PFSK-1 (cell line): ENCODE measurements around the gene COLEC11.

ENCODE experiments used
- FOXP2 ChIP-seq: optimal IDR thresholded peaks from 2 replicates; pipeline ENCODE3; 2011; ENCODE audit warnings: borderline replicate concordance, control low read depth, inconsistent platforms; ENCODE audit not compliant: insufficient read depth; ENCODE audit errors: extremely low read length, extremely low read depth
- POLR2AphosphoS5 ChIP-seq: IDR thresholded peaks from 2 replicates; pipeline ENCODE4 v1.6.1; 2012; ENCODE audit warnings: low read depth, mild to moderate bottlenecking, control low read depth, low read length, moderate library complexity
- SIN3A ChIP-seq: IDR thresholded peaks from 2 replicates; pipeline ENCODE4 v1.6.1; 2012; ENCODE audit warnings: mild to moderate bottlenecking, low read length, moderate library complexity, borderline replicate concordance; ENCODE audit not compliant: insufficient read depth
- TAF1 ChIP-seq: IDR thresholded peaks from 2 replicates; pipeline ENCODE4 v1.6.1; 2012; ENCODE audit warnings: low read length, control low read depth, borderline replicate concordance; ENCODE audit not compliant: insufficient read depth
- TF ChIP-seq, protein P1 (sequence below), 2 experiments: IDR thresholded peaks; 2 replicates each; pipeline versions ENCODE4 v1.6.1 to v1.8.0; 2011 to 2012; ENCODE audit warnings: low read depth in 2 of 2, low read length in 2 of 2, control low read depth in 1 of 2, inconsistent platforms in 1 of 2, mild to moderate bottlenecking in 1 of 2, moderate library complexity in 1 of 2; ENCODE audit not compliant: insufficient read depth in 1 of 2

Gene COLEC11

DNA sequence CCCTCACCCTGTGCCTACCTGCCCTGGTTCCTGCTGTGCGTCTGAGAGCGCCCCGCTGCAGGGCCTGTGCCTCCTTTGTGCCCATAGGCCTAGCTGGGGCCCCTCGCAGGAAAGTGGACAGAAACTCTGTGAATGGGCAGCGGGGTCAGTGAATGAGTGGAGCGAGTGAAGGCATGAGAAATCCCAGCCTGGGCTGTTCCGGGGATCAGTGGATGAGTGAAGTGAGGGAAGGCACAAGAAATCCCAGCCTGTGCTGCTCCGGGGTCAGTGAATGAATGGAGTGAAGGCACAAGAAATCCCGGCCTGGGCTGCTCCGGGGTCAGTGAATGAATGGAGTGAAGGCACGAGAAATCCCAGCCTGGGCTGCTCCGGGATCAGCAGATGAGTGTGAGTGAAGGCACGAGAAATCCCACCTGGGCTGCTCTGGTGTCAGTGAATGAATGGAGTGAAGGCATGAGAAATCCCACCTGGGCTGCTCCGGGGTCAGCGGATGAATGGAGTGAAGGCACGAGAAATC, 2.0 kb downstream of the COLEC11 start:
- TF ChIP-seq SIN3A = no peak
- no peak for TF ChIP-seq TAF1
- TF ChIP-seq FOXP2 = no peak
- TF ChIP-seq POLR2AphosphoS5 = no peak
- TF ChIP-seq, protein P1, sequence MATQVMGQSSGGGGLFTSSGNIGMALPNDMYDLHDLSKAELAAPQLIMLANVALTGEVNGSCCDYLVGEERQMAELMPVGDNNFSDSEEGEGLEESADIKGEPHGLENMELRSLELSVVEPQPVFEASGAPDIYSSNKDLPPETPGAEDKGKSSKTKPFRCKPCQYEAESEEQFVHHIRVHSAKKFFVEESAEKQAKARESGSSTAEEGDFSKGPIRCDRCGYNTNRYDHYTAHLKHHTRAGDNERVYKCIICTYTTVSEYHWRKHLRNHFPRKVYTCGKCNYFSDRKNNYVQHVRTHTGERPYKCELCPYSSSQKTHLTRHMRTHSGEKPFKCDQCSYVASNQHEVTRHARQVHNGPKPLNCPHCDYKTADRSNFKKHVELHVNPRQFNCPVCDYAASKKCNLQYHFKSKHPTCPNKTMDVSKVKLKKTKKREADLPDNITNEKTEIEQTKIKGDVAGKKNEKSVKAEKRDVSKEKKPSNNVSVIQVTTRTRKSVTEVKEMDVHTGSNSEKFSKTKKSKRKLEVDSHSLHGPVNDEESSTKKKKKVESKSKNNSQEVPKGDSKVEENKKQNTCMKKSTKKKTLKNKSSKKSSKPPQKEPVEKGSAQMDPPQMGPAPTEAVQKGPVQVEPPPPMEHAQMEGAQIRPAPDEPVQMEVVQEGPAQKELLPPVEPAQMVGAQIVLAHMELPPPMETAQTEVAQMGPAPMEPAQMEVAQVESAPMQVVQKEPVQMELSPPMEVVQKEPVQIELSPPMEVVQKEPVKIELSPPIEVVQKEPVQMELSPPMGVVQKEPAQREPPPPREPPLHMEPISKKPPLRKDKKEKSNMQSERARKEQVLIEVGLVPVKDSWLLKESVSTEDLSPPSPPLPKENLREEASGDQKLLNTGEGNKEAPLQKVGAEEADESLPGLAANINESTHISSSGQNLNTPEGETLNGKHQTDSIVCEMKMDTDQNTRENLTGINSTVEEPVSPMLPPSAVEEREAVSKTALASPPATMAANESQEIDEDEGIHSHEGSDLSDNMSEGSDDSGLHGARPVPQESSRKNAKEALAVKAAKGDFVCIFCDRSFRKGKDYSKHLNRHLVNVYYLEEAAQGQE (IDR thresholded peaks at IDR 0.05; ENCODE audit: insufficient read depth in 1 of 2, low read depth in 2 of 2, low read length in 2 of 2) = no peak

DNA sequence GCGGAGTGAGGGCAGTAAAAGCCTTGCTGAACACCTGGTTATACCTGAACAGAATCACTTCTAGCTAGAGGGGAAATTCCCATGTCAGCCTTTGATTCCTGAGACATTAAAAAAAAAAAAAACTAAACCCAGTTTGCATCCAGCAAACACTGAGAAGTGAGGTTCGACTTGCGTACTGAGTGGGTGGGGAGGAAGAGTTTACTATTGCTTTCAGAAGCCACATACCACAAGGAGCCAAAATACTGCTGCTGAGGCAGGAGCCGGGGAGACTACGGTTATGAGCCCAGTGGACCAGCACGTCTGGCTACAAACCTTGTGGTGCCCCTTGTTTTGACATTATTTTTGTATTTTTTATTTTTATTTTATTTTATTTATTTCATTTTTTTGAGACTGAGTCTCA, 2.7 kb downstream of the COLEC11 start:
- no peak for TF ChIP-seq SIN3A
- TF ChIP-seq, protein P1 (IDR thresholded peaks at IDR 0.05; ENCODE audit: insufficient read depth in 1 of 2, low read depth in 2 of 2, low read length in 2 of 2) = no peak
- no peak for TF ChIP-seq TAF1
- no peak for TF ChIP-seq POLR2AphosphoS5
- TF ChIP-seq FOXP2 = no peak

DNA sequence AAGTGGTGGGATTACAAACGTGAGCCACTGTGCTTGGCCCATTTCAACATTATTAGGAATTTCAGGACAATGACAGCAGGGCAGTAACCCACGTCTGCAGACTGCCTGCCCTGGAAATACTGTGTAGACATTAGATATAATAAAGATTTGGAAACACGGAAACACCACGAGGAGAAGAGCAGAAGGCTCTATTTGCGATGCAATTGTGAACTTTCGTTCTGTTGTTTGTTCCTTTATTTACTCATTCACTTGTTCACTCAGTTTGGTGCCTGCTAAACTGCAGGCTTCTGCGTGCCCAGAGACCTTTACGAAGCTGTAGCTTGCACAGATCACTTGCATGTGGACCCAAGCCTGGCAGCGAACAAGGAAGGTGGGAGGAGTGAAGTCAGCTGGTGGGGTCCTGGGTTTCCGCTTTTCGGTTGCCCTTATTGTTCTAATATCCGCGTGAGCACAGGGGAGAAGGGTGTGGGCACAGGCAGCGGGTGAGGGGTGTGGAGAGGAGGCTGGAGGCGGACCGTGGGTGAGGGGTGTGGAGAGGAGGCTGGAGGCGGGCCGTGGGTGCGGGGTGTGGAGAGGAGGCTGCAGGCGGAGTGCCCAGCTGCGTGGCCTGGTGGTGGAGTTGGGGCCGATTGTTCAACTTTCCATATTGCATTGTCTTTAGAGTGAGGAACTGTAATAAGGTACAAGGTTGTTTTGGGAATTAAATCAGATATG, 3.4 kb downstream of the COLEC11 start:
- no peak for TF ChIP-seq TAF1
- TF ChIP-seq FOXP2 = no peak
- TF ChIP-seq POLR2AphosphoS5 = no peak

DNA sequence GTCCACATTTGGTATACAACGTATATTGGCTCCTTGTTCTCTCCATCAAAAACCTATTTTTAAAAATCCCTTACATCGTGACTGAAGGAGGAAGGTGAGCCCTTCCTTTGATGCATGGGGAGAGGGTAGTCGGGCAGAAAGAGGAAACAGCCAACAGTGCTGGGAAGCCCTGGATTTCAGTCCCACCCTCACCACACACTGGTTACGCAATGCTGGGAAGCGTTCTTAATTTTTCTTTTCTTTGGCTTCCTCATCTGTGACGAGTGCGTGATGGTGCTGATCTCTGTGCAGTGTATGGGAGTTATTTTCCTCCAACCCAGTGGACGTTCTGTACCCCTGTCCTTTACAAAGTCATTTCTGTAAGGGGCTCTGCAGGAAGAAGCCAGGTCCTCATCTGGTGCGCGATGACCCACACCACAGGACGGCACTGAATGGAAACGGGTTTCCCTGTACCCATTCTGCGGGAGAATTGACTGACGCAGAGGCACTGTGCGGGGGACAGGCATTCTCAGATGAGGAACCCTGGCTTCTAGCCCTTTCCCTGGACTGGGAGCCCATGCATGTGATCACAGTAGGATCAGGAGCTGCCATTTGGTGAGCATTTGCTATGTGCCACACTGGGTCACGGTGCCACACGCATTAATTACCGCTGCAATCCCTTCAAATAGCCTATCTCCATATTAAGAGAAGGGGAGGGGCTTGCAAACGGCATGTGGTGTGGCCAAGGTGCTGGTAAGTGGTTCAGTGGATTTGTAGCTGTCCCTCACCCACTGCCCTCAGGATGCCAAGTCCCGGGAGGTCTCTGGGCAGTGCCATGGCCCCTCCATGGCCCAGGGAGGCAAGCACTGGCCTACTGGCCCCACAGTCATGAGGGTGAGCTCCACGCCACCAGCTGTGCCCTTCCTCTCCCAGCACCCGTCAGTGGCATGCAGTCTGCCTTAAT, 4.3 kb downstream of the COLEC11 start:
- TF ChIP-seq FOXP2 (no peak), TAF1 (no peak), SIN3A (no peak), POLR2AphosphoS5 (no peak)
- TF ChIP-seq, protein P1 (IDR thresholded peaks at IDR 0.05; ENCODE audit: insufficient read depth in 1 of 2, low read depth in 2 of 2, low read length in 2 of 2) = no peak

DNA sequence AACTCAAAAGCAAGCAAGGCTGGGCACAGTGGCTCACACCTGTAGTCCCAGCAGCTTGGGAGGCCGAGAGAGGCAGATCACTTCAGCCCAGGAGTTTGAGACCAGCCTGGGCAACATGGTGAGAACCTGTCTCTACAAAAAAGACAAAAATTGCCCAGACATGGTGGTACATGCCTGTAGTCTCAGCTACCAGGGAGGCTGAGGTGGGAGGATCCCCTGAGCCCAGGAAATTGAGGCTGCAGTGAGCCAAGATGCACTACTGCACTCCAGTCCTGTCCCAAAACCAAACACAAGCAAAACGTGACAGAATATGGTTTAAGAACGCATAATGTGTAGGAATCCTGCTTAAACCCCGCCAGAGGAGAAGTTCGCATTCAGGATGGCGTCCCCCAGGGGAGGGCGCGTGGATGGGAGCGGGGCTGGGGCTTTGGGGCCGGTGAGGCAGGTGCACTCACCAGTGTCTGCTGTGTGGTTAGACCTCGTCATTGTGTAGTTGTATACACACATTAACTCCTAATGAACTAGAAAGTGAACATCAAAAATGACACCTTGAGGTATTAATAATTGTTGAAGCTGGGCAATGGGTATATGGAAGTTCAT, 5.4 kb downstream of the COLEC11 start:
- TF ChIP-seq SIN3A (no peak), POLR2AphosphoS5 (no peak), TAF1 (no peak), FOXP2 (no peak)
- TF ChIP-seq, protein P1 (IDR thresholded peaks at IDR 0.05; ENCODE audit: insufficient read depth in 1 of 2, low read depth in 2 of 2, low read length in 2 of 2) = no peak
